ENCODE results near the gene LARGE2. TPM values are rescaled to one million over a fixed set of nuclear protein-coding genes. Genes with fewer than 3 reads are reported as not detected.

The LARGE2 gene
- total and polyA plus RNA-seq, 2 of the 13 experiments (the other 11 are each of a cell fraction or from before 2014, with no cell fraction given), result 8.5 to 21.6 TPM

DNA sequence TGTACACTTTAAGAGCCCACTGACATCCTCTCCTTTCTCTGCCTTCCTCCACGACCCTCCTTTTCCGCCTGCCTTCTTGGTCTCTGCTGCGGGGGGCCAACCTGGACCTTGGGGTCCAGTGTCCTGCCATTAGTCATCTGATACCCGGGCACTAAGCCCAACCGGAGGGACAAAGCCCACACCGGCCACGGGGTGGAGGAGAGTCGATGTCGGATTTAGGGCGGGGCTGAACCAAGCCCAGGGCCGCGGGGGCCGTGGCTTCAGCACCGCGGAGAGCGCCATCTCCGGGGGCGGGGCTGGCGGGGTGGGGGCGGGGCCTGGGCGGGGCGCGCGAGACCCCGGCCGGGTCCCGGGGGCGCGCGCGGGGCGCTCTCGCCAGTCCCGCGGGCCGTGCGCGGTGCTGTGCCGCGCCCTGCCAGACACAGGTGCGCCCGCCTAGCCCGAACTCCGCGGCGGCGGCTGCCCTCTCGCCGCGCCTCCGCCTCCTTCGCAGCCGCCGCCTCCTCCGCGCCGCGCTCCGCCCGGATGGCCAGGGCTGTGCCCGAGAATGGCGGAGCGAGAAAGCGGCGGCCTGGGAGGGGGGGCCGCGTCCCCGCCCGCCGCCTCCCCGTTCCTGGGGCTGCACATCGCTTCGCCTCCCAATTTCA, 37.1 kb upstream of the LARGE2 start, which contains the start of gene MAPK8IP1 (continued):
- TF ChIP-seq THAP11 (CRISPR knock-in tag; IDR thresholded peaks at IDR 0.05) (0 out of 2 replicates have a peak, but pooled peaks have one; percentile 29), ZNF263 (CRISPR knock-in tag; IDR thresholded peaks at IDR 0.05) (no peak), ZNF225 (CRISPR knock-in tag; IDR thresholded peaks at IDR 0.05) (no peak), ZNF367 (CRISPR knock-in tag; IDR thresholded peaks at IDR 0.05; ENCODE audit: borderline replicate concordance) (no peak), ZNF776 (CRISPR knock-in tag; IDR thresholded peaks at IDR 0.05) (peak; percentile 42; the same call in 1 of the 2 replicates), PRDM4 (CRISPR knock-in tag; IDR thresholded peaks at IDR 0.05; ENCODE audit: borderline replicate concordance) (no peak), ZNF3 (CRISPR knock-in tag; IDR thresholded peaks at IDR 0.05) (no peak), PITX1 (CRISPR knock-in tag; IDR thresholded peaks at IDR 0.05) (no peak), NCOA1 (CRISPR knock-in tag; IDR thresholded peaks at IDR 0.05) (no peak), MAFG (CRISPR knock-in tag; IDR thresholded peaks at IDR 0.05) (no peak), PAX8 (CRISPR knock-in tag; IDR thresholded peaks at IDR 0.05; ENCODE audit: borderline replicate concordance) (no peak), TRIM24 (CRISPR knock-in tag; IDR thresholded peaks at IDR 0.05) (no peak), KDM1A (CRISPR knock-in tag; IDR thresholded peaks at IDR 0.05) (no peak), ZNF614 (CRISPR knock-in tag; IDR thresholded peaks at IDR 0.05; ENCODE audit: borderline replicate concordance) (no peak), HNF4A (CRISPR knock-in tag; IDR thresholded peaks at IDR 0.05) (no peak), ZNF792 (CRISPR knock-in tag; IDR thresholded peaks at IDR 0.05) (peak; percentile 61; the same call in 1 of the 2 replicates), ZNF441 (CRISPR knock-in tag; IDR thresholded peaks at IDR 0.05; ENCODE audit: borderline replicate concordance) (peak; percentile 78; the same call in 1 of the 2 replicates)
- TF ChIP-seq, protein P1, sequence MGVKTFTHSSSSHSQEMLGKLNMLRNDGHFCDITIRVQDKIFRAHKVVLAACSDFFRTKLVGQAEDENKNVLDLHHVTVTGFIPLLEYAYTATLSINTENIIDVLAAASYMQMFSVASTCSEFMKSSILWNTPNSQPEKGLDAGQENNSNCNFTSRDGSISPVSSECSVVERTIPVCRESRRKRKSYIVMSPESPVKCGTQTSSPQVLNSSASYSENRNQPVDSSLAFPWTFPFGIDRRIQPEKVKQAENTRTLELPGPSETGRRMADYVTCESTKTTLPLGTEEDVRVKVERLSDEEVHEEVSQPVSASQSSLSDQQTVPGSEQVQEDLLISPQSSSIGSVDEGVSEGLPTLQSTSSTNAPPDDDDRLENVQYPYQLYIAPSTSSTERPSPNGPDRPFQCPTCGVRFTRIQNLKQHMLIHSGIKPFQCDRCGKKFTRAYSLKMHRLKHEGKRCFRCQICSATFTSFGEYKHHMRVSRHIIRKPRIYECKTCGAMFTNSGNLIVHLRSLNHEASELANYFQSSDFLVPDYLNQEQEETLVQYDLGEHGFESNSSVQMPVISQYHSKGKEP (CRISPR knock-in tag; IDR thresholded peaks at IDR 0.05), result 0 out of 2 replicates have a peak, but pooled peaks have one; percentile 67
- TF ChIP-seq, protein P2, sequence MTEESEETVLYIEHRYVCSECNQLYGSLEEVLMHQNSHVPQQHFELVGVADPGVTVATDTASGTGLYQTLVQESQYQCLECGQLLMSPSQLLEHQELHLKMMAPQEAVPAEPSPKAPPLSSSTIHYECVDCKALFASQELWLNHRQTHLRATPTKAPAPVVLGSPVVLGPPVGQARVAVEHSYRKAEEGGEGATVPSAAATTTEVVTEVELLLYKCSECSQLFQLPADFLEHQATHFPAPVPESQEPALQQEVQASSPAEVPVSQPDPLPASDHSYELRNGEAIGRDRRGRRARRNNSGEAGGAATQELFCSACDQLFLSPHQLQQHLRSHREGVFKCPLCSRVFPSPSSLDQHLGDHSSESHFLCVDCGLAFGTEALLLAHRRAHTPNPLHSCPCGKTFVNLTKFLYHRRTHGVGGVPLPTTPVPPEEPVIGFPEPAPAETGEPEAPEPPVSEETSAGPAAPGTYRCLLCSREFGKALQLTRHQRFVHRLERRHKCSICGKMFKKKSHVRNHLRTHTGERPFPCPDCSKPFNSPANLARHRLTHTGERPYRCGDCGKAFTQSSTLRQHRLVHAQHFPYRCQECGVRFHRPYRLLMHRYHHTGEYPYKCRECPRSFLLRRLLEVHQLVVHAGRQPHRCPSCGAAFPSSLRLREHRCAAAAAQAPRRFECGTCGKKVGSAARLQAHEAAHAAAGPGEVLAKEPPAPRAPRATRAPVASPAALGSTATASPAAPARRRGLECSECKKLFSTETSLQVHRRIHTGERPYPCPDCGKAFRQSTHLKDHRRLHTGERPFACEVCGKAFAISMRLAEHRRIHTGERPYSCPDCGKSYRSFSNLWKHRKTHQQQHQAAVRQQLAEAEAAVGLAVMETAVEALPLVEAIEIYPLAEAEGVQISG (CRISPR knock-in tag; IDR thresholded peaks at IDR 0.05), result peak; percentile 44; the same call in 1 of the 2 replicates
- TF ChIP-seq, protein P3, sequence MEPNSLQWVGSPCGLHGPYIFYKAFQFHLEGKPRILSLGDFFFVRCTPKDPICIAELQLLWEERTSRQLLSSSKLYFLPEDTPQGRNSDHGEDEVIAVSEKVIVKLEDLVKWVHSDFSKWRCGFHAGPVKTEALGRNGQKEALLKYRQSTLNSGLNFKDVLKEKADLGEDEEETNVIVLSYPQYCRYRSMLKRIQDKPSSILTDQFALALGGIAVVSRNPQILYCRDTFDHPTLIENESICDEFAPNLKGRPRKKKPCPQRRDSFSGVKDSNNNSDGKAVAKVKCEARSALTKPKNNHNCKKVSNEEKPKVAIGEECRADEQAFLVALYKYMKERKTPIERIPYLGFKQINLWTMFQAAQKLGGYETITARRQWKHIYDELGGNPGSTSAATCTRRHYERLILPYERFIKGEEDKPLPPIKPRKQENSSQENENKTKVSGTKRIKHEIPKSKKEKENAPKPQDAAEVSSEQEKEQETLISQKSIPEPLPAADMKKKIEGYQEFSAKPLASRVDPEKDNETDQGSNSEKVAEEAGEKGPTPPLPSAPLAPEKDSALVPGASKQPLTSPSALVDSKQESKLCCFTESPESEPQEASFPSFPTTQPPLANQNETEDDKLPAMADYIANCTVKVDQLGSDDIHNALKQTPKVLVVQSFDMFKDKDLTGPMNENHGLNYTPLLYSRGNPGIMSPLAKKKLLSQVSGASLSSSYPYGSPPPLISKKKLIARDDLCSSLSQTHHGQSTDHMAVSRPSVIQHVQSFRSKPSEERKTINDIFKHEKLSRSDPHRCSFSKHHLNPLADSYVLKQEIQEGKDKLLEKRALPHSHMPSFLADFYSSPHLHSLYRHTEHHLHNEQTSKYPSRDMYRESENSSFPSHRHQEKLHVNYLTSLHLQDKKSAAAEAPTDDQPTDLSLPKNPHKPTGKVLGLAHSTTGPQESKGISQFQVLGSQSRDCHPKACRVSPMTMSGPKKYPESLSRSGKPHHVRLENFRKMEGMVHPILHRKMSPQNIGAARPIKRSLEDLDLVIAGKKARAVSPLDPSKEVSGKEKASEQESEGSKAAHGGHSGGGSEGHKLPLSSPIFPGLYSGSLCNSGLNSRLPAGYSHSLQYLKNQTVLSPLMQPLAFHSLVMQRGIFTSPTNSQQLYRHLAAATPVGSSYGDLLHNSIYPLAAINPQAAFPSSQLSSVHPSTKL (CRISPR knock-in tag; IDR thresholded peaks at IDR 0.05), result 0 out of 2 replicates have a peak, but pooled peaks have one; percentile 11

All from HepG2 (cell line).